Spleen (tissue), 11 donors: ENCODE data around the gene KCTD4. TPM values are rescaled to one million over a fixed set of nuclear protein-coding genes. Genes with fewer than 3 reads are reported as not detected.

Experiments
- DNase-seq: peaks from one replicate; pipeline ENCODE4 v3.0.0-alpha.2; 2020
- H3K27ac ChIP-seq, 8 donors: fragments of 200-600 bp; sonication (generic) in 7 of 8; 1 replicate in 4 of 8; 2 replicates in 4 of 8; pipeline versions ENCODE4 v1.5.0 to v1.8.0; 2016 to 2021; ENCODE audit warnings: inconsistent platforms in 4 of 8, mild to moderate bottlenecking in 4 of 8, moderate library complexity in 1 of 8
- H3K27me3 ChIP-seq, 7 donors: fragments of 200-600 bp; sonication (generic) in 6 of 7; replicated peaks in 1 of 7; 1 replicate in 4 of 7; 2 replicates in 3 of 7; pipeline versions ENCODE4 v1.5.0 to v1.8.0; 2016 to 2021; ENCODE audit warnings: inconsistent platforms in 3 of 7, mild to moderate bottlenecking in 1 of 7
- H3K36me3 ChIP-seq, 6 donors: fragments of 200-600 bp; sonication (generic) in 5 of 6; 1 replicate in 4 of 6; 2 replicates in 2 of 6; pipeline versions ENCODE4 v1.5.0 to v1.8.0; 2016 to 2021; ENCODE audit warnings: inconsistent platforms in 2 of 6
- H3K4me1 ChIP-seq, 6 donors: fragments of 200-600 bp; sonication (generic) in 5 of 6; 1 replicate in 3 of 6; 2 replicates in 3 of 6; pipeline versions ENCODE4 v1.5.0 to v1.8.0; 2016 to 2021; ENCODE audit warnings: inconsistent platforms in 3 of 6
- H3K4me3 ChIP-seq, 8 donors: fragments of 200-600 bp; sonication (generic) in 7 of 8; 1 replicate in 4 of 8; 2 replicates in 4 of 8; pipeline versions ENCODE4 v1.5.0 to v1.8.0; 2016 to 2021; ENCODE audit warnings: inconsistent platforms in 4 of 8, mild to moderate bottlenecking in 4 of 8, moderate library complexity in 2 of 8
- H3K9me3 ChIP-seq, 8 donors: fragments of 200-600 bp; sonication (generic) in 7 of 8; 1 replicate in 4 of 8; 2 replicates in 4 of 8; pipeline versions ENCODE4 v1.5.0 to v1.8.0; 2016 to 2021; ENCODE audit warnings: inconsistent platforms in 4 of 8
- POLR2A ChIP-seq, 3 donors: fragments of 450-650 bp; IDR thresholded peaks; one replicate each; pipeline ENCODE4 v1.5.1; 2017; ENCODE audit warnings: antibody characterized with exemption in 3 of 3, mild to moderate bottlenecking in 1 of 3
- POLR2AphosphoS5 ChIP-seq, 3 donors: sonication (generic); formaldehyde crosslinking; IDR thresholded peaks; one replicate each; pipeline ENCODE4 v1.5.1; 2017; ENCODE audit warnings: antibody characterized with exemption in 3 of 3
- WGBS, 5 donors: extraction: QIAGEN DNeasy Blood & Tissue Kit in 3 of 5; methylation state at CpG; one replicate each; pipeline versions ENCODE4 v1.1.5 to v1.1.7; 2013 to 2018; 5-methylcytosine and 5-hydroxymethylcytosine counted together
- intact Hi-C: fragments of 100-400 bp; cut with DNase I; formaldehyde crosslinking; loops from one replicate; pipeline ENCODE4 v1.15.0; 2023; ENCODE audit warnings: low total_unique reads
- polyA plus RNA-seq, 3 donors: library from polyadenylated mRNA; stranded (reverse); fragments of 200-250 nt; gene quantifications; one replicate each; pipeline ENCODE4 v1.2.1, GENCODE V29; 2013
- total RNA-seq, 7 donors: library from RNA; depleted of rRNA in 3 of 7; stranded (reverse); fragments of >200 nt in 3 of 7; fragmentation: NEBNext Ultra II Directional in 4 of 7; extraction: Animal tissue kit (Norgen Biotek cat#: 25700) in 4 of 7; gene quantifications; one replicate each; pipeline versions ENCODE4 v1.1.0 to v1.2.1, GENCODE V29; 2016 to 2021
- TF ChIP-seq, protein P1 (sequence below), 11 experiments: fragments of 200-600 bp in 7 of 11; fragments of 450-650 bp in 4 of 11; sonication (generic) in 4 of 11; IDR thresholded peaks in 8 of 11; conservative IDR thresholded peaks in 3 of 11; 1 replicate in 7 of 11; 2 replicates in 4 of 11; pipeline versions ENCODE4 v1.4.0 to v1.8.0; 2016 to 2021; ENCODE audit warnings: antibody characterized with exemption in 11 of 11, inconsistent platforms in 4 of 11, mild to moderate bottlenecking in 1 of 11
- donor health status: healthy with polysubstance abuse.
- donor health status: DM: no; HTN: no; CAD: no; lungs with moderate emphysema.
- donor health status: DM: no; HTN: no; CAD: no.
- donor health status: Bipolar disorder and iron deficiency.
- donor health status: healthy.
- donor health status: DM: no; HTN: no; CAD: no.
- donor health status: DM: yes; HTN: yes; CAD: no.

The KCTD4 gene
- total and polyA plus RNA-seq, 10 donors, result 0.10 TPM; not detected in 9

DNA sequence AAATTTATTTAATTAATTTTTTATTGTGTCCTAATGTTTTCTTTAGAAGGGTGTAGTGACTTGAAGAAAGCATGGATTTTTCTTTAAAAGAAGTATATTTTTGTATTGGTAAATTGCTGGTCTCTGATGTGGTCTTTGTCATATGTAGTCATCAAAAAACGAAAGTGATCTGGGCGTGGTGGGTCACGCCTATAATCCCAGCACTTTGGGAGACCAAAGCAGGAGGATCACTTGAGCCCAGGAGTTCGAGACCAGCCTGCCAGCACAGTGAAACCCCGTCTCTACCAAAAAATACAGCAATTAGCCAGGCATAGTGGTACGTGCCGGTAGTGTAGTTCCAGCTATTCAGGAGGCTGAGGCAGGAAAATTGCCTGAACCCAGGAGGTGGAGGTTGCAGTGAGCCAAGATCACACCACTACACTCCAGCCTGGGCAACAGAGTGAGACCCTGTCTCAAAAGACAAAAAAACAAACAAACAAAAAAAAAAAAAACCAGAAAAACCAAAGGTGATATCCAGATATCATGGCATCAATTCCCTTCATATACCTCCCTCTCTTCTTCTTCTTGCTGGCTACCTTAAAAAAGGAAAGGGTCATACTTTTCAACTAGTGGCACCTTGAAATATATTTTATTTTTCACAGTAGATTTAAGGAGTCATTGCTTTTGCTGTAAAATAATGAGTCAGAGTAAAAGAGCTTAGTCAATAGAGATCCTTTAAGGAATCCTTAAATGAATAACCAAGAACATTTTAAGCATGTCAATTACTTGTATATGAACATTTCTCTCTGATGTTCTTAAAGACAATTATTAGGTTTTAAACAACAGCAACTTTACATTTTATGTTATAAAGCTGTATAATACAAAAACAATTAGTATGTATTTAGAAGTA lies 19.9 kb downstream of the KCTD4 start:
- TF ChIP-seq, protein P1, sequence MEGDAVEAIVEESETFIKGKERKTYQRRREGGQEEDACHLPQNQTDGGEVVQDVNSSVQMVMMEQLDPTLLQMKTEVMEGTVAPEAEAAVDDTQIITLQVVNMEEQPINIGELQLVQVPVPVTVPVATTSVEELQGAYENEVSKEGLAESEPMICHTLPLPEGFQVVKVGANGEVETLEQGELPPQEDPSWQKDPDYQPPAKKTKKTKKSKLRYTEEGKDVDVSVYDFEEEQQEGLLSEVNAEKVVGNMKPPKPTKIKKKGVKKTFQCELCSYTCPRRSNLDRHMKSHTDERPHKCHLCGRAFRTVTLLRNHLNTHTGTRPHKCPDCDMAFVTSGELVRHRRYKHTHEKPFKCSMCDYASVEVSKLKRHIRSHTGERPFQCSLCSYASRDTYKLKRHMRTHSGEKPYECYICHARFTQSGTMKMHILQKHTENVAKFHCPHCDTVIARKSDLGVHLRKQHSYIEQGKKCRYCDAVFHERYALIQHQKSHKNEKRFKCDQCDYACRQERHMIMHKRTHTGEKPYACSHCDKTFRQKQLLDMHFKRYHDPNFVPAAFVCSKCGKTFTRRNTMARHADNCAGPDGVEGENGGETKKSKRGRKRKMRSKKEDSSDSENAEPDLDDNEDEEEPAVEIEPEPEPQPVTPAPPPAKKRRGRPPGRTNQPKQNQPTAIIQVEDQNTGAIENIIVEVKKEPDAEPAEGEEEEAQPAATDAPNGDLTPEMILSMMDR (IDR thresholded peaks at IDR 0.05 in 8 of 11, conservative IDR thresholded peaks at IDR 0.05 in 3 of 11), result no peak
- TF ChIP-seq POLR2A (IDR thresholded peaks at IDR 0.05) (no peak), POLR2AphosphoS5 (IDR thresholded peaks at IDR 0.05) (no peak)
- DNase-seq, result no peak
- Histone ChIP-seq H3K27ac (no peak overlapping the region), H3K4me1 (peaks cover 0 to 11% (median 0%) of the 10 kb centered on the region in 6 donors), H3K4me3 (no peak overlapping the region), H3K9me3 (no peaks in the 10 kb centered on the region), H3K27me3 (no peaks in the 10 kb centered on the region), H3K36me3 (peaks cover 0 to 24% (median 0%) of the 10 kb centered on the region in 6 donors)
- 90 to 94% (median 92%) methylated on average over 7 of the region's 7 CpGs for WGBS, 5 donors
- intact Hi-C loops, result no loop called here

- Histone ChIP-seq H3K4me3 (no peak overlapping the region), H3K36me3 (peaks cover 0 to 29% (median 0%) of the 10 kb centered on the region in 6 donors), H3K4me1 (peaks cover 0 to 11% (median 0%) of the 10 kb centered on the region in 6 donors), H3K27me3 (no peaks in the 10 kb centered on the region), H3K9me3 (no peaks in the 10 kb centered on the region), H3K27ac (no peak overlapping the region)
- intact Hi-C loops, result no loop called here
- 82 to 93% (median 85%) methylated on average over 3 of the region's 3 CpGs for WGBS, 5 donors
- TF ChIP-seq POLR2AphosphoS5 (IDR thresholded peaks at IDR 0.05) (no peak), POLR2A (IDR thresholded peaks at IDR 0.05) (no peak)
- TF ChIP-seq, protein P1 (IDR thresholded peaks at IDR 0.05 in 8 of 11, conservative IDR thresholded peaks at IDR 0.05 in 3 of 11), result no peak
- DNase-seq, result no peak
Measured at GRCh38 chr13:45180303-45180702, 20.5 kb downstream of the KCTD4 start.

DNA sequence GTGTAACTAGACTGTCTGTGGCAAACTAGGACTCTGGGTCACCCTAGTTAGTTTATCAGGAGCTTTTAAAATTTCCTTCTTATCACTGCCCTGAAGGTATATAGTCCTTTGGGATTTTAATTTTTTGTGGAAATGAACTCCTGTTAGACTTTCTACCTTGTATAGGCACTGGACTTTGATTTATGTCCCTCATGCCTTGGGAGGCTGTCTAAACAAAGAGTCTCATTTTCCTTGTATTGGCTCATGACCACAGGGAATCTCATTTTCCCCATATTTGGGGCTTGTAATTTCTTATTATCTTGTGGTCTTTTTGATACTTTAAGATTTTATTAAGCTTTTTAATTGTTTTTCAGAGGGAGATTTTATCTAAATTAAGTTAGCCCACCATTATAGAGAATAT lies 21.4 kb downstream of the KCTD4 start:
- no peak overlapping the region for H3K4me3 ChIP-seq
- no peak overlapping the region for H3K27ac ChIP-seq
- intact Hi-C loops, result no loop called here
- H3K9me3 ChIP-seq, result no peaks in the 10 kb centered on the region
- TF ChIP-seq, protein P1 (IDR thresholded peaks at IDR 0.05 in 8 of 11, conservative IDR thresholded peaks at IDR 0.05 in 3 of 11), result no peak
- no peak for TF ChIP-seq POLR2AphosphoS5 (IDR thresholded peaks at IDR 0.05)
- no peak for TF ChIP-seq POLR2A (IDR thresholded peaks at IDR 0.05)
- peaks cover 0 to 6% (median 0%) of the 10 kb centered on the region in 6 donors for H3K4me1 ChIP-seq
- DNase-seq, result no peak
- H3K27me3 ChIP-seq, result no peaks in the 10 kb centered on the region
- H3K36me3 ChIP-seq, result peaks cover 0 to 34% (median 0%) of the 10 kb centered on the region in 6 donors

GRCh38 chr13:45178349-45179162 lies 22.3 kb downstream of the KCTD4 start:
- intact Hi-C loops, result no loop called here
- TF ChIP-seq, protein P1 (IDR thresholded peaks at IDR 0.05 in 8 of 11, conservative IDR thresholded peaks at IDR 0.05 in 3 of 11), result no peak
- TF ChIP-seq POLR2A (IDR thresholded peaks at IDR 0.05) (no peak), POLR2AphosphoS5 (IDR thresholded peaks at IDR 0.05) (no peak)
- H3K27ac ChIP-seq, result no peak overlapping the region
- no peaks in the 10 kb centered on the region for H3K27me3 ChIP-seq
- H3K36me3 ChIP-seq, result peaks cover 0 to 28% (median 0%) of the 10 kb centered on the region in 6 donors
- H3K4me1 ChIP-seq, result no peaks in the 10 kb centered on the region
- H3K9me3 ChIP-seq, result no peaks in the 10 kb centered on the region
- WGBS, 5 donors, result 86 to 93% (median 87%) methylated on average over 3 of the region's 3 CpGs
- no peak overlapping the region for H3K4me3 ChIP-seq
- DNase-seq, result no peak
